ENCODE data around the gene GALT. TPM values are rescaled to one million over a fixed set of nuclear protein-coding genes. Genes with fewer than 3 reads are reported as not detected.

GALT gene
- total and polyA plus RNA-seq, 8 donors, result 42.8 to 81.6 (median 67.5) TPM

DNA sequence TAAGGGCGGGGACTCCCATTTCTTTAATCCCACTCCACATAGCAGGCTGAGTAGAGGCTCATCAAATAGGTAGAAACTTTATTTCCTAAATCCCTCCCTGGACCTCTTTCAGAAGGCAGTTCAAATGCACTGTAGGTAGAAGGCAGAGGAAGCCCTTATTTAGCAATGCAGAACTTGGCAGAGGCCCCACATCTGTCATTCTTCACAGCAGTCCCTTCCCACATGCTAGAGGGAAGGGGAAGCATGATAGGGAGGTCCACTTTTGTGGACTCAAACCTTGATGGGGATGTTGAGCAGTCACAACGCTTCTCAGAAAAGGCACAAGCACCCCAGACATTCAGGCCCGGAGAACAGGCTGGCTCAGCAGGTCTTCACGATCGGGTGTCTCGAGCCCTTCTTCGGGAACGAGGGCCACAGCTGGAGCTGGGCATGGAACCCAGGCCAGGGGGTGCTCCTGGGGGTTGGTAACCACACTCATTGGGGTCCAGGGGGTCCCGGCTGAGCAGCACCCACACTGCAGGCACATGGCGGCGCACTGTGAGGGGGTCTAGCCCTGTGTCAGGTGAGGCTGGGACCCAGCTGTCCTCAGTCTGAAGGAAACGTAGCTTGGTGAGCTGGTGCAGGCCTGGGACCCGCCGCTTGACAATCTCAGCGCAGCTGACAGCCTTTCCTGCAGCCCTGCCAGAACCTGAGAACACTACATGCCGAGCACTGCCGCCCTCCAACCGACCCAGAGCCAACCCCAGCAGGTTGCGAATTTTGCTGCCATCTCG lies 35.9 kb upstream of the GALT start:
- peak in 1 of 4 donors; percentile 79 for DNase-seq
- Histone ChIP-seq H3K27ac (no peak overlapping the region), H3K4me1 (peaks cover 0 to 18% of the 10 kb centered on the region in 2 donors), H3K36me3 (peaks cover 0 to 16% of the 10 kb centered on the region in 2 donors), H3K27me3 (no peaks in the 10 kb centered on the region), H3K4me3 (peak overlapping the region in 1 of 2 donors; percentile 71), H3K9me3 (no peaks in the 10 kb centered on the region)
- intact Hi-C loops (cut with DNase I), result no loop called here
- ATAC-seq, result no peak
- TF ChIP-seq, protein P1, sequence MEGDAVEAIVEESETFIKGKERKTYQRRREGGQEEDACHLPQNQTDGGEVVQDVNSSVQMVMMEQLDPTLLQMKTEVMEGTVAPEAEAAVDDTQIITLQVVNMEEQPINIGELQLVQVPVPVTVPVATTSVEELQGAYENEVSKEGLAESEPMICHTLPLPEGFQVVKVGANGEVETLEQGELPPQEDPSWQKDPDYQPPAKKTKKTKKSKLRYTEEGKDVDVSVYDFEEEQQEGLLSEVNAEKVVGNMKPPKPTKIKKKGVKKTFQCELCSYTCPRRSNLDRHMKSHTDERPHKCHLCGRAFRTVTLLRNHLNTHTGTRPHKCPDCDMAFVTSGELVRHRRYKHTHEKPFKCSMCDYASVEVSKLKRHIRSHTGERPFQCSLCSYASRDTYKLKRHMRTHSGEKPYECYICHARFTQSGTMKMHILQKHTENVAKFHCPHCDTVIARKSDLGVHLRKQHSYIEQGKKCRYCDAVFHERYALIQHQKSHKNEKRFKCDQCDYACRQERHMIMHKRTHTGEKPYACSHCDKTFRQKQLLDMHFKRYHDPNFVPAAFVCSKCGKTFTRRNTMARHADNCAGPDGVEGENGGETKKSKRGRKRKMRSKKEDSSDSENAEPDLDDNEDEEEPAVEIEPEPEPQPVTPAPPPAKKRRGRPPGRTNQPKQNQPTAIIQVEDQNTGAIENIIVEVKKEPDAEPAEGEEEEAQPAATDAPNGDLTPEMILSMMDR (IDR thresholded peaks at IDR 0.05), result no peak

DNA sequence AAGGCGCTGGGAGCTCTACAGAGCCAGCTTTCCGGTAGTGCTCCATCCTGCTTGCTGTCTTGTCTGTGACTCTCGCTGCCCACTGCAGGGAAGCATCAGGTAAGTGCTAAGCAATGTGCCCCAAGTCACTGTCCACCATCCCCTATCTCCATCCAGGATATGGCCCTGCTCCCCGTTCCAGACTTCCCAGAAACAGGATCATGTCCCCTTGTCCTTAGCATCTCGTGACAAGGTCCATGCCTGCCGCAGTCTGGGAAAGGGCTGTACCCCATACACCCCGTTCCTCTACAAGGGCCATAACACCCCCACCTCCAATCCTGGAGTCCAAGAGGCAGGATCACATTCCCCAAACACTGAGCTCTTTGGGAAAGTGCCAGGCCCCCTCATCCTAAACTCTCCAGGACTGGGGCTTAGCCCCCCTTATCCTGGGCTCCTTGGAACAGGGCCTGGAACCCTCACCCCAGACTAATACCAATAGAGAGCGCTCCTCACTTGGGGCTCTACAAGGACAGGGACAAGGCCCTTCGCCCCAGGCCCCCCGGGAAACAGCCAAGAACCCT lies 35.1 kb upstream of the GALT start:
- Histone ChIP-seq H3K9me3 (no peaks in the 10 kb centered on the region), H3K27ac (peak overlapping the region; percentile 68 to 76), H3K4me1 (peaks cover 0 to 18% of the 10 kb centered on the region in 2 donors), H3K27me3 (no peaks in the 10 kb centered on the region), H3K4me3 (peak overlapping the region; percentile 44 to 71), H3K36me3 (peaks cover 0 to 23% of the 10 kb centered on the region in 2 donors)
- ATAC-seq (peak; percentile 5), DNase-seq (no peak)
- TF ChIP-seq, protein P1 (IDR thresholded peaks at IDR 0.05), result no peak
- intact Hi-C loops (cut with DNase I), result no loop called here

DNA sequence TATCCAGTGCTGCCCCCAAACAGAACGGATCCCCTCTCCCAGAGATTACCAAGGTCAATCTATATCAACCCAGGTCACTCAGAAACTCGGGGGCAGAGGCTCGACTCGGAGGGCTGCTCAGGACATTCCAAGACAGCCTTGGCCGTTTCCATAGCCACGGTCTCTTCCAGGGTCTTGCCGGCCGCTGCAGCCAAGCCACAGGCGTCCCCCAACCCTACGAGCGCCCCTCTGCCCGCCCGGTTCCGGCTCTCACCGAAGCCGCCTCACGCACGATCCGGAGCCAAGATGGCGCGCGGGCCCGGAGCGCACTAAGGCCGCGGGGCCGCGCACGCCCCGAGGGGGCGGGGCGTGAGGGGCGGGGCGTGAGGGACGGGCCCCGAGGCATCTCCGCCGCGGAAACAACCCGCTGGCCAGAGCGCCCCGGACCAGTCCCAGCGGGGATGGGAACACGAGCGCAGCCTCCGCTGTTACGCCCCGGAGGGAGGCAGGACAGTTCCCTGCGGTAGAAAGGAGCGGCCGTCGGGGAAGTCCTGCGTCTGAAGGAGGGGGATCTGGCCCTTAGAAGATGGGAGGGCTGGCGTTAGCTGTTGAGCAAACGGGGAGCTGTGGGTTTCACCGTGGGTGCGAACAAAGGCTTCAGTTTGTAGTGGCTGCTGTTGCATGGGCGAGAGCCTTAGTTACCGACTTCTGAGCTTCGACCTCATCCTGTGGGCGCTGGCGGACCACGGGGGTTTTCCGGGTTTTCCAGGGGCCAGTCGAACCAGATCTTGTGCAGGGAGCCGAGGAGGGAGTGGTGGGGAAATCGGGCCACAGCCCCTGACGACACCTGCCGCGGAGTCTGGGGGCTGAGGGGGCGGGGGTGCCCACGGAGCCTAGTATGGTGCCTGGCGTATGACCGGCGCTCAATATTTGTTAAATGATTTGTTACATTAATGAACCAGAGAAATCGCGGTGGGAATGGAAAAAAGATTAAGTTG lies 34.4 kb upstream of the GALT start, which contains the start of gene RPP25L:
RPP25L (minus strand) TSS at position 287 of the 977 bp plus-strand sequence. CDS start 801 bp downstream, outside the sequence.
- H3K36me3 ChIP-seq, result peaks cover 0 to 31% of the 10 kb centered on the region in 2 donors
- no peaks in the 10 kb centered on the region for H3K27me3 ChIP-seq
- TF ChIP-seq, protein P1 (IDR thresholded peaks at IDR 0.05), result no peak
- DNase-seq (peak; percentile 89 to 99 (median 92)), ATAC-seq (peak; percentile 99)
- peak within 1 kb of the TSS; percentile 44 to 71 for H3K4me3 ChIP-seq
- H3K9me3 ChIP-seq, result no peaks in the 10 kb centered on the region
- intact Hi-C loops (cut with DNase I), result no loop called here
- peaks cover 0 to 18% of the 10 kb centered on the region in 2 donors for H3K4me1 ChIP-seq
- H3K27ac ChIP-seq, result peak within 1 kb of the TSS; percentile 68 to 76

DNA sequence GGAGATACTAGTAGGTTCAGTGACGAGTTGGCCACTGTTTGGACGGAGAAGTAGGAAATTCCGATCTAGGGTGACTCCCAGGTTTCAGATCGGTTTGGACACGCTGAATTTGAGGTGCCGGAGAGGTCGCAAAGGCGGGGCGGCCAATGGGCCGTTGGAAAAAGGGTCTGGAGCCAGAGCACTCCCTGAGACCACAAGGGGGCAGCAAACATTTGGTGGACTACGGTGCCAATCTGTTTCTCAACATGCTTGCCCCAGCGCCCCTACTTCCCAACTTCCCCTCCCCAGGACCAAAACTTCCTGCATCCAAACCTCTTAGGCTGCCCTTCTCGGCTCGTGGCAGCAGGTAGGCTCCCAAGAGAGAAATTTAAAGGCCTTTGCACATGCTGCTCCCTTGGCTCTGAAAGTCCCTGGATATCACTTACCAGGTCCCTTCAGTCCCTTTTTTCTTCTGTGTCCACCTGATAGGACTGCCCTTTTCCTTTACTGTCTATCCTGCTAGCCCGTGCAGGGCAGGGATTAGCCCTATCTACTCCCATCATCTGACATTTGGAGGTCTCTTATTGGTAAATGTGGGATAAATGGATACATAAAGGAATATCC lies 33.6 kb upstream of the GALT start:
- TF ChIP-seq, protein P1 (IDR thresholded peaks at IDR 0.05), result peak; percentile 84 to 90
- DNase-seq (peak; percentile 70 to 88 (median 82)), ATAC-seq (peak; percentile 87)
- intact Hi-C loops (cut with DNase I), result no loop called here
- peaks cover 0 to 39% of the 10 kb centered on the region in 2 donors for H3K36me3 ChIP-seq
- H3K27ac ChIP-seq, result peak overlapping the region; percentile 68 to 76
- H3K4me1 ChIP-seq, result peaks cover 0 to 18% of the 10 kb centered on the region in 2 donors
- H3K27me3 ChIP-seq, result no peaks in the 10 kb centered on the region
- peak overlapping the region; percentile 44 to 71 for H3K4me3 ChIP-seq
- no peaks in the 10 kb centered on the region for H3K9me3 ChIP-seq

Measured in left lung (tissue), 10 donors.